Liver (tissue), 9 donors: ENCODE measurements around the gene GALNT10. TPM values are rescaled to one million over a fixed set of nuclear protein-coding genes. Genes with fewer than 3 reads are reported as not detected.
A peak's percentile ranks its signal among the peaks of the same experiment; 100 is the strongest.

Source experiments
- DNase-seq: peaks from one replicate; pipeline ENCODE4 v3.0.0-alpha.2; 2017; ENCODE audit warnings: low spot score
- H3K27ac ChIP-seq, 2 donors: one replicate each; pipeline ENCODE4 v1.7.0; 2013; ENCODE audit warnings: inconsistent platforms in 2 of 2, low read length in 2 of 2, control low read depth in 1 of 2, low read depth in 1 of 2, mild to moderate bottlenecking in 1 of 2
- H3K27me3 ChIP-seq, 4 donors: one replicate each; pipeline versions ENCODE4 v1.6.1 to v1.7.0; 2013; ENCODE audit warnings: low read length in 3 of 4, inconsistent platforms in 1 of 4, mild to moderate bottlenecking in 1 of 4, moderate library complexity in 1 of 4; ENCODE audit not compliant: control insufficient read depth in 4 of 4, insufficient read depth in 4 of 4
- H3K36me3 ChIP-seq, 4 donors: one replicate each; pipeline versions ENCODE4 v1.6.1 to v1.7.0; 2013; ENCODE audit warnings: low read length in 3 of 4, mild to moderate bottlenecking in 3 of 4, low read depth in 1 of 4, moderate library complexity in 1 of 4; ENCODE audit not compliant: control insufficient read depth in 4 of 4, insufficient read depth in 3 of 4
- H3K4me1 ChIP-seq, 4 donors: one replicate each; pipeline versions ENCODE4 v1.6.1 to v1.7.0; 2013; ENCODE audit warnings: low read length in 3 of 4, mild to moderate bottlenecking in 3 of 4, moderate library complexity in 1 of 4; ENCODE audit not compliant: control insufficient read depth in 4 of 4, insufficient read depth in 4 of 4
- H3K4me3 ChIP-seq, 3 donors: one replicate each; pipeline versions ENCODE4 v1.6.1 to v1.7.0; 2013; ENCODE audit warnings: low read length in 3 of 3, control low read depth in 1 of 3, low read depth in 1 of 3, mild to moderate bottlenecking in 1 of 3
- H3K9ac ChIP-seq, 2 donors: one replicate each; pipeline ENCODE4 v1.7.0; 2013; ENCODE audit warnings: low read length in 2 of 2, mild to moderate bottlenecking in 2 of 2, moderate library complexity in 2 of 2, control low read depth in 1 of 2, low read depth in 1 of 2
- H3K9me3 ChIP-seq, 4 donors: one replicate each; pipeline versions ENCODE4 v1.6.1 to v1.7.0; 2013; ENCODE audit warnings: low read length in 3 of 4; ENCODE audit not compliant: control insufficient read depth in 4 of 4
- FOXA2 ChIP-seq: IDR thresholded peaks from 2 replicates; pipeline ENCODE4 v1.6.1; 2016; ENCODE audit warnings: antibody characterized with exemption
- HNF4A ChIP-seq, 2 donors: conservative IDR thresholded peaks; 2 replicates each; pipeline ENCODE4 v1.6.1; 2016; ENCODE audit warnings: antibody characterized with exemption in 2 of 2, mild to moderate bottlenecking in 2 of 2
- HNF4G ChIP-seq: IDR thresholded peaks from 2 replicates; pipeline ENCODE4 v1.6.1; 2016; ENCODE audit warnings: antibody characterized with exemption
- JUND ChIP-seq, 2 donors: IDR thresholded peaks; 2 replicates each; pipeline ENCODE4 v1.6.1; 2016; ENCODE audit warnings: antibody characterized with exemption in 2 of 2
- NR2F2 ChIP-seq: IDR thresholded peaks from 2 replicates; pipeline ENCODE4 v1.6.1; 2016; ENCODE audit warnings: antibody characterized with exemption
- RXRA ChIP-seq, 2 donors: IDR thresholded peaks; 2 replicates each; pipeline ENCODE4 v1.6.1; 2017 to 2018; ENCODE audit warnings: antibody characterized with exemption in 2 of 2, mild to moderate bottlenecking in 1 of 2
- SP1 ChIP-seq: IDR thresholded peaks from 2 replicates; pipeline ENCODE4 v1.6.1; 2018; ENCODE audit warnings: antibody characterized with exemption, mild to moderate bottlenecking
- WGBS: extraction: QIAGEN DNeasy Blood & Tissue Kit; methylation state at CpG from one replicate; pipeline ENCODE4 v1.1.7; 2013; 5-methylcytosine and 5-hydroxymethylcytosine counted together
- polyA plus RNA-seq, 2 donors: library from polyadenylated mRNA; stranded (reverse) in 1 of 2; unstranded in 1 of 2; fragments of 200-250 nt in 1 of 2; fragments of >200 nt in 1 of 2; fragmentation: Nextera tagmentation in 1 of 2; extraction: Ambion mirVana in 1 of 2; gene quantifications; one replicate each; pipeline versions ENCODE4 v1.2.1 to v1.2.3, GENCODE V29; 2013 to 2015
- total RNA-seq, 2 donors: library from RNA; depleted of rRNA; stranded (reverse); fragments of >200 nt; gene quantifications; one replicate each; pipeline ENCODE4 v1.2.3, GENCODE V29; 2014
- TF ChIP-seq, protein P1 (sequence below): IDR thresholded peaks from 2 replicates; pipeline ENCODE4 v1.6.1; 2016; ENCODE audit warnings: antibody characterized with exemption, mild to moderate bottlenecking
- TF ChIP-seq, protein P2 (sequence below): IDR thresholded peaks from 2 replicates; pipeline ENCODE4 v1.6.1; 2016; ENCODE audit warnings: antibody characterized with exemption
- TF ChIP-seq, protein P3 (sequence below): IDR thresholded peaks from 2 replicates; pipeline ENCODE4 v1.6.1; 2016; ENCODE audit warnings: antibody characterized with exemption
- donor health status: healthy.
- donor health status: healthy.
- donor health status: healthy.
- donor health status: healthy.
- donor health status: healthy.

Gene GALNT10
- total and polyA plus RNA-seq, 4 donors: 1.1 to 17.8 (median 5.3) TPM

DNA sequence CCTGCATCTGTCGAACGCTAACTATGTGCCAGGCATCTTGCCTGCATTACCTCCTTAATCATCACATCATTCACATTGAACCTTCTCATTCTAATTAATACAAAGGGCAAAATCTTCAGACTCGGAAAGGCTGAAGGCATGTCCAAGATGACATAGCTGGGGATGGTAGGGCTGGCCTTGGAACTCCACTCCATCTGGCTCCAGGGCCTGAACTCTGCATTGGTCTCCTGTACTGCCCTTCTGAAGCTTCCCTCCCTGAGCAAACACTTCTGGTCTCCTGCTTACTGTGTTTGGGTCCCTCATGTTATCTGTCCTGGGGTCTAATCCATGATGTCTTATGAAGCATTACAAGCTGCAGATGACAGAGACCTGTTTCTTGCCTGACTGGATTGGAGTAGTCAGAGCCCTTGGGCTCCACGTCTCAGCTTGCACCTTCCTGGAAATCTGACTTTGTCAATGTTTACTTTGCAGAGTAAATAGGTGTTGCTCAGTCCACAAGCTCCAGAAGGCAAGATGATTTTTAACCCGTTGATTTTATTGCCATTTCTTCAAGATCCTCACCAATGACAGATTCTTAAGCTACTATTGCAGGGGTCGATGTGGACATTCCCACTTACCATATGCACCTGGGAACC lies 106.1 kb downstream of the GALNT10 start:
- Histone ChIP-seq H3K36me3 (no peaks in the 10 kb centered on the region), H3K27me3 (no peaks in the 10 kb centered on the region), H3K27ac (no peak overlapping the region), H3K4me3 (no peak overlapping the region), H3K4me1 (peaks cover 0 to 6% (median 2%) of the 10 kb centered on the region in 4 donors), H3K9ac (no peak overlapping the region), H3K9me3 (no peaks in the 10 kb centered on the region)
- WGBS: 68% methylated on average over 6 of the region's 6 CpGs
- DNase-seq: no peak
- no peak for TF ChIP-seq HNF4G
- TF ChIP-seq FOXA2: peak; percentile 59
- peak in 1 of 2 donors; percentile 5 for TF ChIP-seq HNF4A (conservative IDR thresholded peaks at IDR 0.05)
- TF ChIP-seq SP1: no peak
- no peak for TF ChIP-seq NR2F2
- TF ChIP-seq, protein P1, sequence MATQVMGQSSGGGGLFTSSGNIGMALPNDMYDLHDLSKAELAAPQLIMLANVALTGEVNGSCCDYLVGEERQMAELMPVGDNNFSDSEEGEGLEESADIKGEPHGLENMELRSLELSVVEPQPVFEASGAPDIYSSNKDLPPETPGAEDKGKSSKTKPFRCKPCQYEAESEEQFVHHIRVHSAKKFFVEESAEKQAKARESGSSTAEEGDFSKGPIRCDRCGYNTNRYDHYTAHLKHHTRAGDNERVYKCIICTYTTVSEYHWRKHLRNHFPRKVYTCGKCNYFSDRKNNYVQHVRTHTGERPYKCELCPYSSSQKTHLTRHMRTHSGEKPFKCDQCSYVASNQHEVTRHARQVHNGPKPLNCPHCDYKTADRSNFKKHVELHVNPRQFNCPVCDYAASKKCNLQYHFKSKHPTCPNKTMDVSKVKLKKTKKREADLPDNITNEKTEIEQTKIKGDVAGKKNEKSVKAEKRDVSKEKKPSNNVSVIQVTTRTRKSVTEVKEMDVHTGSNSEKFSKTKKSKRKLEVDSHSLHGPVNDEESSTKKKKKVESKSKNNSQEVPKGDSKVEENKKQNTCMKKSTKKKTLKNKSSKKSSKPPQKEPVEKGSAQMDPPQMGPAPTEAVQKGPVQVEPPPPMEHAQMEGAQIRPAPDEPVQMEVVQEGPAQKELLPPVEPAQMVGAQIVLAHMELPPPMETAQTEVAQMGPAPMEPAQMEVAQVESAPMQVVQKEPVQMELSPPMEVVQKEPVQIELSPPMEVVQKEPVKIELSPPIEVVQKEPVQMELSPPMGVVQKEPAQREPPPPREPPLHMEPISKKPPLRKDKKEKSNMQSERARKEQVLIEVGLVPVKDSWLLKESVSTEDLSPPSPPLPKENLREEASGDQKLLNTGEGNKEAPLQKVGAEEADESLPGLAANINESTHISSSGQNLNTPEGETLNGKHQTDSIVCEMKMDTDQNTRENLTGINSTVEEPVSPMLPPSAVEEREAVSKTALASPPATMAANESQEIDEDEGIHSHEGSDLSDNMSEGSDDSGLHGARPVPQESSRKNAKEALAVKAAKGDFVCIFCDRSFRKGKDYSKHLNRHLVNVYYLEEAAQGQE: no peak
- TF ChIP-seq, protein P2, sequence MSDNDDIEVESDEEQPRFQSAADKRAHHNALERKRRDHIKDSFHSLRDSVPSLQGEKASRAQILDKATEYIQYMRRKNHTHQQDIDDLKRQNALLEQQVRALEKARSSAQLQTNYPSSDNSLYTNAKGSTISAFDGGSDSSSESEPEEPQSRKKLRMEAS: no peak

DNA sequence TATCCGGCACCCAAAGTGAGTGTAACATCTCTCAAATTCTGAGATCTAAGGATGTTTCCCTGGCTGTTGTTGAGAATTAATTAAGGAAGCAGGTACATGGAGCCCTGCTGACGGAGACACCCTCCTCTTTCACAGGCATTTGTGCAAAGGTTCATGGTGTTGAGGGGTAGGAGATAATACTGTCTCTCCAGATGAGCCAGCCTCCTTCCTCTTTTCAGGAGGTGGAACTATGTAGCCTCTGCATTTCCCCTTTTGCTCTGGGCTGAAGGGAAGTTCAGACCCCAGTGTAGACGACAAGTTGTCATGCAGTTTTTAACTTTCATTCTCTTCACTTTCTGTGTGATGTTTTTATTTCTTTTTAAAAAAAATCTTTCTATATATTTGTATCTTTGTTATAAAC lies 107.5 kb downstream of the GALNT10 start:
- Histone ChIP-seq H3K36me3 (no peaks in the 10 kb centered on the region), H3K9me3 (no peaks in the 10 kb centered on the region), H3K4me3 (no peak overlapping the region), H3K27ac (no peak overlapping the region), H3K4me1 (peaks cover 0 to 6% (median 2%) of the 10 kb centered on the region in 4 donors), H3K27me3 (no peaks in the 10 kb centered on the region), H3K9ac (no peak overlapping the region)
- TF ChIP-seq, protein P3, sequence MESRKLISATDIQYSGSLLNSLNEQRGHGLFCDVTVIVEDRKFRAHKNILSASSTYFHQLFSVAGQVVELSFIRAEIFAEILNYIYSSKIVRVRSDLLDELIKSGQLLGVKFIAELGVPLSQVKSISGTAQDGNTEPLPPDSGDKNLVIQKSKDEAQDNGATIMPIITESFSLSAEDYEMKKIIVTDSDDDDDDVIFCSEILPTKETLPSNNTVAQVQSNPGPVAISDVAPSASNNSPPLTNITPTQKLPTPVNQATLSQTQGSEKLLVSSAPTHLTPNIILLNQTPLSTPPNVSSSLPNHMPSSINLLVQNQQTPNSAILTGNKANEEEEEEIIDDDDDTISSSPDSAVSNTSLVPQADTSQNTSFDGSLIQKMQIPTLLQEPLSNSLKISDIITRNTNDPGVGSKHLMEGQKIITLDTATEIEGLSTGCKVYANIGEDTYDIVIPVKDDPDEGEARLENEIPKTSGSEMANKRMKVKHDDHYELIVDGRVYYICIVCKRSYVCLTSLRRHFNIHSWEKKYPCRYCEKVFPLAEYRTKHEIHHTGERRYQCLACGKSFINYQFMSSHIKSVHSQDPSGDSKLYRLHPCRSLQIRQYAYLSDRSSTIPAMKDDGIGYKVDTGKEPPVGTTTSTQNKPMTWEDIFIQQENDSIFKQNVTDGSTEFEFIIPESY: no peak
- TF ChIP-seq JUND (IDR thresholded peaks at IDR 0.05): no peak
- no peak for TF ChIP-seq FOXA2
- no peak for TF ChIP-seq HNF4G
- TF ChIP-seq RXRA (IDR thresholded peaks at IDR 0.05): no peak
- TF ChIP-seq, protein P2: no peak
- 88% methylated on average over 3 of the region's 3 CpGs for WGBS
- DNase-seq: no peak
